H54 (cell line): ENCODE data around the gene PLEKHA6.
"Not testable (repeated sequence)": the region's sequence is repeated elsewhere in the genome, so short reads cannot be mapped to it uniquely, and the experiment has no call there.

Experiments
- DNase-seq: peaks from one replicate; pipeline ENCODE4 v3.0.0; 2011; ENCODE audit warnings: low spot score, mixed read lengths; ENCODE audit not compliant: insufficient read length
- FAIRE-seq: peaks from 3 replicates; lab custom pipeline; 2011; peaks lifted over from hg19 to GRCh38; lab: Jason Lieb, UNC
- POLR2A ChIP-seq: IDR thresholded peaks from 2 replicates; pipeline ENCODE4 v1.6.1; 2011; ENCODE audit warnings: low read depth, mild to moderate bottlenecking, low read length

The PLEKHA6 gene

DNA sequence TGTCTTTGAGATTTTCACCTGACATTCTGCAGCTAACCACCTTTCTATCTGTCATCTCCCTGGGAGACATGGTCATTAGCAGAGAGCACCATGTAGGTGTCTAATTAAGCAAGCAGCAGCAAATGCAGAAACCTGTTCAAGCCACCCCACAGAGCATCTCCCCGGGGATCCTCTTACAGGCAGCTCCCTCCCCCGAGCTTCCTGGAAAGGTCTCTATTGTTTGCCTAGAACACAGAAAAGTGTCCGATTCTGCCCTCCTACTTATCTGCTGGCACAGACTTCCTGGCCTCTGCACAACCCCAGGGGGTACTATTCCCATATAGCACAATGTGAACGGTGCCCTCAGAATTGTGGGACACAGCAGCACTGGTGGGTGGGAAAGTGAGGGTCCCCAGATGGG, 46.1 kb downstream of the PLEKHA6 start:
- DNase-seq (no peak), FAIRE-seq (no peak)
- TF ChIP-seq POLR2A: no peak

- not testable (repeated sequence) for FAIRE-seq, DNase-seq
These were observed 48.8 kb downstream of the PLEKHA6 start for GRCh38 chr1:204310970-204311369.

GRCh38 chr1:204308023-204308628, 51.6 kb downstream of the PLEKHA6 start:
- TF ChIP-seq POLR2A: no peak
- no peak for FAIRE-seq
- DNase-seq: no peak

DNA sequence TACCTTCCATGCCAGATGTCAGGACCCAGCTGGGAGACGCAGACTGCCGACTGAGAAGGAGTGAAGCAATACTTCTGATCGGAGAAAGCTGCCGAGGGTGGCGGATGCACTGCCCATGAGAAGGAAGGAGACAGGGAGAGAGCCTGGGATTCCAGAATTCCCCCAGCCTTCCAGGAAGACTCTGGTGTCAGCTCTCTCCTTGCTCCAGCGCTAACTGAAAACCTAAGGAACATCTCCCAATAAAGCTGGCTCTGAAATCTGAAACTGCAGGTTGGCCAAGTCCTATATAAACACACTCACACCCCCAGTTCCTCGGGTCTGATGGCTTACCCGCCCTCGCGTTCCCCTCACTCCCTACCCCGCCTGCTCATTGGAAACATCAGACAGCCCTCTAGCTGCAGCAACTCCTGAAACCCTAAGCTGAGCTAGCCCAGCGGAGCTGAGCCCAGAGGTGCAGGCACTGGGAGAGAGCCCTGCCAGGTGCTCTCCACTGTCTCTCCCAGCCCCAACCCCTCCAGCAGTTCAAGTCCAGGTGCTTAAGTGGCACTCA, 52.3 kb downstream of the PLEKHA6 start:
- no peak for TF ChIP-seq POLR2A
- no peak for FAIRE-seq
- DNase-seq: no peak

DNA sequence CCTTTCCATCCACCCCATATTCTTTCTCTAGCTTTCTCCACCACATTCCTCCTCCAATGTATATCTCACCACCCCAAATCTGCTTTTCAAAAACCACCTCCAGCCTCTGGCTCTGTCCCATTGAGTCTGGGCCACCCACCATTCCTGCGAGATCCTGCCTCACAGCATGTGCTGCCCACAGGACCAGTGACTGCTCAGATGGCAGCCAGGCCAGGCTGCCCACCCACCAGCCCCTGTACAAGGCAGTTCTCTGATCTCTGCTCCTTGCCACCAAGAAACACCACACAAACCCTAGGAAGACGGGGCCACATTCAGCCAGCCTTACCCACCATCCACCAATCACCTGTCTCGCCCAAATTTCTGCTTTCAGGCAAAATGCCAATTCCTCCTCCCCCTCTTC, 53.7 kb downstream of the PLEKHA6 start:
- DNase-seq (no peak), FAIRE-seq (no peak)
- TF ChIP-seq POLR2A: no peak

DNA sequence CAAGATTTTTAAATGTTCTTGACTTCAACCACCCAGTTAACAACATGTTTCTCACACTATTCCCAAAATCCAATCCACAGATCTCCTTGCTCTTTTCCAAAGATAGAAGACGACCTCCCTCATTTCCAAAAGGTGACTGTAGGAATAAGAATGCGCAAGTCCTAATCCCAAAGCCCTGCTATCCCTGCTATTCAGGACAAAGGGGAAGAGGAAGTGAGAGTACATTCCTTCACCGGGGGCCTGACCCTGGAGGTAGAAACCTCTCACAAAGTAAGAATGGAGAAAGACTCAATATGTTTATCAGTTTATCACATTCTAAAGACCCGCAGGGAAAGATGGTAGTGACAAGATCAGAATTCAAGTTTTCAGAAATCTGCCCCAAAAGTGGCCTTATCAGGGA, 55.7 kb downstream of the PLEKHA6 start:
- DNase-seq (no peak), FAIRE-seq (no peak)
- TF ChIP-seq POLR2A: no peak

DNA sequence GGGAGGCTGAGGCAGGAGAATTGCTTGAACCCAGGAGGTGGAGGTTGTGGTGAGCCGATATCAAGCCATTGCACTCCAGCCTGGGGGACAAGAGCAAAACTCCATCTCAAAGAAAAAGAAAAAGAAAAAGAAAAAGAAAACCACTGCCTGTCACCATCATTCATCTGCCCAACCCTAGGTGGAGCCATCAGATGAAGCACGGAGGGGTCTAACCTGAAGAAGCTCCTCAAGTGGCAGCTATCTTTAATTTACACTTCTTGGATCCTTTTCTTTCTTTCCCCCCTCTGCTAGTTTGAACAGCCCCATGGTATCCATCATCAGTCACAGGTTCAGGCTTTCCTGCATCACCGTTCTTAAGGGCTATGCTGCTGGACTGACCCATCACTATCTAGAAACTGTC, 57.0 kb downstream of the PLEKHA6 start:
- no peak for DNase-seq
- no peak for FAIRE-seq
- TF ChIP-seq POLR2A: no peak

- TF ChIP-seq POLR2A: no peak
- DNase-seq (no peak), FAIRE-seq (no peak)
These were observed 58.4 kb downstream of the PLEKHA6 start for GRCh38 chr1:204301171-204301957.

DNA sequence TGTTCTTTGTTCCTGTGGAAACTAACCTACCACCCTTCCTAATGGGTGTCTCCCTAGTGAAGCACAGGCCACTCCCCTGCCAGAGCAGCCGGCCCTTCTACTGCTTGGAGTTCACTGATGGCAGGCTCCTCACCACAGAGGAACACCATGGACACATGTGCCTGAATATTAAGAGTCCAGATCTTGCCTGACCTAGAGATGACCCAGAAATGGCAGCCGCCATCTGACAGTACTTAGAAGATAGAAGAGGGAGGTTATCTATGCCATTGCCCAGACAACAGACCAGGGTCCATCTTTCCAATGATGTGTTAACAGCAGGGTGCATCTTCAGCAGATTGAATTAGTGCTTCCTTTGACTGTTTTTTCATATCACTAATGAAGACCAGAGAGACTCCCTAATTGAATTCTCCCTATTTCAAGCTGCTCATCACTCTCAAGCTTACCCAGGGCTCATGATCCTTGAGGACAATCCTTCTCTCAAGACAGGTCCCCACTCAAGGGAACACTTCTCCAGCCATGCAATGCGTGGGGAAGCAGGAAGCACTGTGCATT, 59.8 kb downstream of the PLEKHA6 start:
- no peak for FAIRE-seq
- DNase-seq: no peak
- no peak for TF ChIP-seq POLR2A

GRCh38 chr1:204296431-204296988, 63.2 kb downstream of the PLEKHA6 start:
- TF ChIP-seq POLR2A: no peak
- DNase-seq (no peak), FAIRE-seq (no peak)

- no peak for TF ChIP-seq POLR2A
- DNase-seq (no peak), FAIRE-seq (no peak)
These were observed 64.1 kb downstream of the PLEKHA6 start for GRCh38 chr1:204295671-204296070.

GRCh38 chr1:204294357-204294756, 65.4 kb downstream of the PLEKHA6 start:
- no peak for TF ChIP-seq POLR2A
- DNase-seq (peak; percentile 71), FAIRE-seq (peak; percentile 82)

- DNase-seq (no peak), FAIRE-seq (no peak)
- no peak for TF ChIP-seq POLR2A
These were observed 66.0 kb downstream of the PLEKHA6 start for GRCh38 chr1:204293605-204294337.
